Epithelial cell of proximal tubule (primary cell): ENCODE measurements around the gene CYB561A3. TPM values are rescaled to one million over a fixed set of nuclear protein-coding genes. Genes with fewer than 3 reads are reported as not detected.

Experiments
- DNase-seq: peaks from one replicate; pipeline ENCODE4 v3.0.0-alpha.2; 2011; ENCODE audit warnings: low read depth
- H3K4me3 ChIP-seq: 2 replicates; pipeline ENCODE4 v1.5.1; 2011; ENCODE audit warnings: low read depth, mild to moderate bottlenecking, low read length
- total RNA-seq: library from RNA; depleted of rRNA; stranded (reverse); fragments of >200 nt; gene quantifications from 2 replicates; pipeline ENCODE4 v1.2.3, GENCODE V29; 2015
- TF ChIP-seq, protein P1 (sequence below): conservative IDR thresholded peaks from 2 replicates; pipeline ENCODE4 v1.5.1; 2012; ENCODE audit warnings: low read depth, mild to moderate bottlenecking, low read length

Gene CYB561A3
- total RNA-seq, 1 donor from 2014 or later = 22.1 TPM

DNA sequence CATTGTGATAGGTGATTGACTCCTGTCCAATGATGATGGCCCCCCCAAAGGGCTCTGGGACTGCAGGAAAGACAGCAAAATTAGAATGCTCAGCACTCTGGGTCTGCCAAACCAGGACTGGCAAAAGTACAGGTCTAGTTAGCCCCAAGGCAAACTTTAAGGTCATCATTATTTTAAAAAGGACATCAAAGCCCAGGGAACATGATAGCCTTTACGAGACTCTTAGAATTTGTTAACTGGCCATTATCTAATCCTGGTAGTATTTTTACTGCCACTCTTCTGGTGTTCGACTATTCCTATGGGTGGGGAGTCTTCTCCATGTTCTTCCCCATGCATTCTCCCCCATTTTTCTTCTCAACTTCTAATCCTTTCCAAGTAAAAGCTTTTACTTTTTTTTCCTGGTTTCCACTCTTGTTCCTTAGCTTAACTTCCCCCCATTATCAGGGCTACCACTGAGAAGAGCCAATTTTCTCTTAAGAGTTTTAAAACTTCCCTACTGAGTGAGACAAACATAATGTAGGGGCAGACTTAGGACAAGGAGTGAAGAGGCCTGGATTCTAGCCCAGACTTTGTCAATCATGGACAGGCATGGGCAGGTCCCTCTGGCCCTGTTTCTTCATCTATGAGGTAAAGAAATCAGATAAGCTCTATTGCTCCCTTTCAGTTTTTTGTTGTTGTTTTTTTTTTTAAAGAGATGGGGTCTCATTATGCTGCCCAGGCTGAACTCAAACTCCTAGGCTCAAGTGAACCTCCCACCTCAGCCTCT is 35.9 kb downstream of the CYB561A3 start:
- no peak overlapping the region for H3K4me3 ChIP-seq
- DNase-seq = no peak
- TF ChIP-seq, protein P1, sequence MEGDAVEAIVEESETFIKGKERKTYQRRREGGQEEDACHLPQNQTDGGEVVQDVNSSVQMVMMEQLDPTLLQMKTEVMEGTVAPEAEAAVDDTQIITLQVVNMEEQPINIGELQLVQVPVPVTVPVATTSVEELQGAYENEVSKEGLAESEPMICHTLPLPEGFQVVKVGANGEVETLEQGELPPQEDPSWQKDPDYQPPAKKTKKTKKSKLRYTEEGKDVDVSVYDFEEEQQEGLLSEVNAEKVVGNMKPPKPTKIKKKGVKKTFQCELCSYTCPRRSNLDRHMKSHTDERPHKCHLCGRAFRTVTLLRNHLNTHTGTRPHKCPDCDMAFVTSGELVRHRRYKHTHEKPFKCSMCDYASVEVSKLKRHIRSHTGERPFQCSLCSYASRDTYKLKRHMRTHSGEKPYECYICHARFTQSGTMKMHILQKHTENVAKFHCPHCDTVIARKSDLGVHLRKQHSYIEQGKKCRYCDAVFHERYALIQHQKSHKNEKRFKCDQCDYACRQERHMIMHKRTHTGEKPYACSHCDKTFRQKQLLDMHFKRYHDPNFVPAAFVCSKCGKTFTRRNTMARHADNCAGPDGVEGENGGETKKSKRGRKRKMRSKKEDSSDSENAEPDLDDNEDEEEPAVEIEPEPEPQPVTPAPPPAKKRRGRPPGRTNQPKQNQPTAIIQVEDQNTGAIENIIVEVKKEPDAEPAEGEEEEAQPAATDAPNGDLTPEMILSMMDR = no peak

DNA sequence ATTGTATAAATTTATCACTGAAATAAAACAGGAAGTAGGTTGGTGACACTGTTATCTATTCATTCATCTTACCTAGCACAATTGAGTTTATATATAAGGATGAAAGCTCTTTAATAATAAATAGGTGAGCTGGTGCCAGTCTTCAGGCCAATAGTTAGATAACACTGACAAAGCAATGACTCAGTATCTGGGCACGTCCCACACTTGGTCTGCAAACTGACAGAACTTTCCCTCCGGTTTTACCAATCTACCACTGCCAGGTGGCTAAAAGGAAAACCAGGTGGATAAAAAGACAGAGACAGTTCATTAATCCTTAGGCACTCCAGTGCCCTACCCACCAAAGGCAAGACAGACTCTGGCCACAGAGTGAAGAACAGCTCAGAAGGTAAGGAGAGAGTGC is 46.4 kb downstream of the CYB561A3 start:
- no peak overlapping the region for H3K4me3 ChIP-seq
- DNase-seq = no peak
- TF ChIP-seq, protein P1 = no peak

DNA sequence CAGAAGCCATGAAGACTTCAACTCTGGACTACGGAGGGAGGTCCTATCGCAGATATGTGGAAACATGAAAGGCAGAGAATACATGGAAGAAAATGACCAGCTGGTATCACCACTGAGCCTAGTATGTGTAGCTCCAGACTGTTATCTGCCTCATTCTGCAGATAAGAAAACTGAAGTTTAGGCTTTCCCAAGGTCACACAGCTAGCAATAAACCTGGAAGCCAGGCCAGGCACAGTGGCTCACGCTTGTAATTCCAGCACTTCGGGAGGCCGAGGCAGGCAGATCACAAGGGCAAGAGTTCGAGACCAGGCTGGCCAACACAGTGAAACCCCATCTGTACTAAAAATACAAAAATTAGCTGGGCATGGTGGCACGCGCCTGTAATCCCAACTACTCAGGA is 50.9 kb downstream of the CYB561A3 start:
- DNase-seq = no peak
- TF ChIP-seq, protein P1 = no peak
- no peak overlapping the region for H3K4me3 ChIP-seq

DNA sequence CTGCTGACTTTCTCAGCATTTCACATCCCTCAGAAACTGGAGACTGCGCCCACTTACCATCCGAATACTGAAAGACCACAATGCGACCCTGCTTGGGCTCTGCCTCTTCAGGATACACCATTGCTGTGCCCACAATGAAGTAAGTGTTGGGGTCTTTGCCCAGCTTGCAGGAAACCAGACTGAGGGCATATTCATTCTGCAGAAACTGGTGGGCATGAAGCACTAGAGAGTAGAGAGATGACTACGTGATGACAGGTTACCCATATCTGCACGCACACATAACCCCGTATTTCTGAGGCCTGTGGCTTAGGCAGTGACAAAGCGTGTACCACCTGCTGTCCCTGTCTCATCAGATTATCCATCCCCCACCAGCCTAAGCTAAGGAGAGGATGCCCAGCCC is 51.9 kb downstream of the CYB561A3 start:
- no peak for DNase-seq
- TF ChIP-seq, protein P1 = no peak

DNA sequence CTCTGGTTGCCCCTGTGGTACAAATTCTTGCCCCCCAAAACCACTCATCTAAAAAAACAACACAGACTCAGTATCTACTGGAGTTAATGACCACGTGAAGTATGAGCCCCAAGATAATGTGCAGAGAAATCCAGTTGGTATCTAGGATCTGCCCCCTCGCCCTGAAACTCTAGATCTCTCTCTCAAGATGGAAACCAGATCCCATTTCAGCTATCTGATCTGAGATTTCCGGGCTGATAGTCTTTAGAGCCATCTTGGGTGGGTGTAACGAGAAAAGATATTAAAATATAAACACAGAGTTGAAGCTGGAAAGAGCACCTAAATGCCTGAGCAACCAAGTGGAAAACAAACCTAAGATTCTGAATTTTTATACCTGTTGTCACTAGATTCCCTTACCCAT is 52.5 kb downstream of the CYB561A3 start:
- no peak overlapping the region for H3K4me3 ChIP-seq
- no peak for DNase-seq
- TF ChIP-seq, protein P1 = no peak

More for the DNA sequence above, 51.9 kb downstream of the CYB561A3 start:
- H3K4me3 ChIP-seq = no peak overlapping the region

DNA sequence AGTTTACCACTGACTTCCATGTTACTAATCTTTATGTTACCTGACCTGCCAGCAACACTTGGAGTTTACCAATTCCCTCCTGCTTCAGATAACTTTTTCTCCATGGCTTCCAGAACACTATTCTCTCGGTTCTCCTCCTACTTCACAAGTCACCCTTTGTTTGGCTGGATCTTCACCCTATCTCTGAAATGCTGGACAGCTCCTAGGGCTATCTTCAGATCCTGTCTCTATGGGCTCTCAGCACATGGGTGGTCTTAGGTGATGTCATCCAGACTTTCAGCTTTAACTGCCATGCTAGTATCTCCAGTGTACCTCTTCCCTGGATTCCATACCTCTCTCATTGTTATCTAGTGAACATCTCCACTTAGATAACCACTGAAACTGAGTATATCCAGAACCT is 54.3 kb downstream of the CYB561A3 start:
- TF ChIP-seq, protein P1 = no peak
- no peak overlapping the region for H3K4me3 ChIP-seq
- no peak for DNase-seq

- no peak overlapping the region for H3K4me3 ChIP-seq
- no peak for DNase-seq
- TF ChIP-seq, protein P1 = no peak
These were observed 55.5 kb downstream of the CYB561A3 start for GRCh38 chr11:61306221-61306620.
